Skeletal muscle satellite cell (primary cell): ENCODE results near the gene PRG3.
"Not testable (repeated sequence)": the region's sequence is repeated elsewhere in the genome, so short reads cannot be mapped to it uniquely, and the experiment has no call there.

Experiments
- H3K27me3 ChIP-seq: 2 replicates; pipeline ENCODE4 v1.7.0; 2013; ENCODE audit warnings: low read length; ENCODE audit not compliant: control insufficient read depth, insufficient read depth
- H3K36me3 ChIP-seq: 2 replicates; pipeline ENCODE4 v1.7.0; 2013; ENCODE audit warnings: mild to moderate bottlenecking, control low read depth, low read length; ENCODE audit not compliant: insufficient read depth
- H3K4me1 ChIP-seq: 2 replicates; pipeline ENCODE4 v1.7.0; 2013; ENCODE audit warnings: low read length; ENCODE audit not compliant: control insufficient read depth, insufficient read depth
- H3K4me2 ChIP-seq: 2 replicates; pipeline ENCODE4 v1.7.0; 2013; ENCODE audit warnings: mild to moderate bottlenecking, low read length
- H3K4me3 ChIP-seq: 2 replicates; pipeline ENCODE4 v1.7.0; 2013; ENCODE audit warnings: low read length
- H3K9ac ChIP-seq: 2 replicates; pipeline ENCODE4 v1.7.0; 2013; ENCODE audit warnings: mild to moderate bottlenecking, low read depth, low read length, moderate library complexity
- H3K9me3 ChIP-seq: replicated peaks from 2 replicates; pipeline ENCODE4 v1.7.0; 2013; ENCODE audit warnings: mild to moderate bottlenecking, control low read depth, low read length

The PRG3 gene

GRCh38 chr11:57363131-57364080, 17.5 kb downstream of the PRG3 start:
- H3K27me3 ChIP-seq, result peaks cover 66% of the 10 kb centered on the region
- no peak overlapping the region for H3K4me2 ChIP-seq
- H3K36me3 ChIP-seq, result no peaks in the 10 kb centered on the region
- no peaks in the 10 kb centered on the region for H3K9me3 ChIP-seq
- no peaks in the 10 kb centered on the region for H3K4me1 ChIP-seq
- H3K9ac ChIP-seq, result no peak overlapping the region
- H3K4me3 ChIP-seq, result no peak overlapping the region

GRCh38 chr11:57361926-57362325, 19.0 kb downstream of the PRG3 start:
- no peaks in the 10 kb centered on the region for H3K36me3 ChIP-seq
- H3K9ac ChIP-seq, result no peak overlapping the region
- H3K4me3 ChIP-seq, result no peak overlapping the region
- H3K9me3 ChIP-seq, result no peaks in the 10 kb centered on the region
- H3K4me1 ChIP-seq, result no peaks in the 10 kb centered on the region
- H3K27me3 ChIP-seq, result peaks cover 59% of the 10 kb centered on the region
- H3K4me2 ChIP-seq, result no peak overlapping the region

GRCh38 chr11:57361420-57361819, 19.5 kb downstream of the PRG3 start:
- not testable (repeated sequence) for H3K9ac ChIP-seq, H3K4me1 ChIP-seq, H3K4me3 ChIP-seq, H3K9me3 ChIP-seq, H3K36me3 ChIP-seq, H3K4me2 ChIP-seq
- H3K27me3 ChIP-seq, result peaks cover 63% of the 10 kb centered on the region

- Histone ChIP-seq H3K4me2 (no peak overlapping the region), H3K27me3 (peaks cover 65% of the 10 kb centered on the region), H3K4me1 (no peaks in the 10 kb centered on the region), H3K4me3 (no peak overlapping the region), H3K9ac (no peak overlapping the region), H3K9me3 (no peaks in the 10 kb centered on the region), H3K36me3 (no peaks in the 10 kb centered on the region)
Observed at GRCh38 chr11:57360991-57361390, 20.0 kb downstream of the PRG3 start.

- H3K27me3 ChIP-seq, result peaks cover 58% of the 10 kb centered on the region
- no peaks in the 10 kb centered on the region for H3K4me1 ChIP-seq
Observed at GRCh38 chr11:57359896-57360690, 20.9 kb downstream of the PRG3 start.

GRCh38 chr11:57359396-57359795, 21.6 kb downstream of the PRG3 start:
- Histone ChIP-seq H3K27me3 (peaks cover 57% of the 10 kb centered on the region), H3K4me1 (no peaks in the 10 kb centered on the region)

More at GRCh38 chr11:57359896-57360690, 20.9 kb downstream of the PRG3 start:
- Histone ChIP-seq H3K4me2 (no peak overlapping the region), H3K9me3 (no peaks in the 10 kb centered on the region), H3K9ac (no peak overlapping the region), H3K4me3 (no peak overlapping the region), H3K36me3 (no peaks in the 10 kb centered on the region)

GRCh38 chr11:57358991-57359390, 22.0 kb downstream of the PRG3 start:
- Histone ChIP-seq H3K9ac (no peak overlapping the region), H3K27me3 (peaks cover 57% of the 10 kb centered on the region), H3K4me1 (no peaks in the 10 kb centered on the region), H3K36me3 (no peaks in the 10 kb centered on the region), H3K4me2 (no peak overlapping the region), H3K9me3 (no peaks in the 10 kb centered on the region), H3K4me3 (no peak overlapping the region)

More at GRCh38 chr11:57359396-57359795, 21.6 kb downstream of the PRG3 start:
- H3K36me3 ChIP-seq, result no peaks in the 10 kb centered on the region
- no peak overlapping the region for H3K4me3 ChIP-seq
- H3K4me2 ChIP-seq, result no peak overlapping the region
- no peaks in the 10 kb centered on the region for H3K9me3 ChIP-seq
- H3K9ac ChIP-seq, result no peak overlapping the region

- Histone ChIP-seq H3K9ac (no peak overlapping the region), H3K4me2 (no peak overlapping the region), H3K4me3 (no peak overlapping the region), H3K36me3 (no peaks in the 10 kb centered on the region), H3K27me3 (peaks cover 56% of the 10 kb centered on the region), H3K9me3 (no peaks in the 10 kb centered on the region), H3K4me1 (no peaks in the 10 kb centered on the region)
Observed at GRCh38 chr11:57358543-57358961, 22.4 kb downstream of the PRG3 start.

- Histone ChIP-seq H3K4me3 (no peak overlapping the region), H3K27me3 (peaks cover 56% of the 10 kb centered on the region)
Observed at GRCh38 chr11:57357856-57358255, 23.1 kb downstream of the PRG3 start.

GRCh38 chr11:57357310-57357709, 23.6 kb downstream of the PRG3 start:
- Histone ChIP-seq H3K4me3 (no peak overlapping the region), H3K27me3 (peaks cover 59% of the 10 kb centered on the region), H3K9me3 (no peaks in the 10 kb centered on the region), H3K9ac (no peak overlapping the region), H3K36me3 (no peaks in the 10 kb centered on the region), H3K4me1 (no peaks in the 10 kb centered on the region), H3K4me2 (no peak overlapping the region)

More at GRCh38 chr11:57357856-57358255, 23.1 kb downstream of the PRG3 start:
- no peaks in the 10 kb centered on the region for H3K9me3 ChIP-seq
- H3K4me2 ChIP-seq, result no peak overlapping the region
- H3K36me3 ChIP-seq, result no peaks in the 10 kb centered on the region
- no peak overlapping the region for H3K9ac ChIP-seq
- no peaks in the 10 kb centered on the region for H3K4me1 ChIP-seq

- Histone ChIP-seq H3K4me1 (no peaks in the 10 kb centered on the region), H3K4me3 (no peak overlapping the region), H3K9me3 (no peaks in the 10 kb centered on the region), H3K27me3 (peaks cover 55% of the 10 kb centered on the region), H3K4me2 (no peak overlapping the region), H3K9ac (no peak overlapping the region), H3K36me3 (no peaks in the 10 kb centered on the region)
Observed at GRCh38 chr11:57356268-57356667, 24.7 kb downstream of the PRG3 start.
